K562 (cell line): ENCODE measurements around the gene NIPAL3. TPM values are rescaled to one million over a fixed set of nuclear protein-coding genes. Genes with fewer than 3 reads are reported as not detected.

Experiments
- ATAC-seq: fragments of 200-7000 bp; cut with Tn5 transposase; 3 replicates; pipeline ENCODE4 v1.9.1; 2020; ENCODE audit warnings: moderate library complexity
- BruUV-seq: library from RNA; stranded (reverse); fragments of 400-500 nt; replicated peaks from 2 replicates; lab custom pipeline; 2021; lab: Mats Ljungman, UMichigan
- CTCF ChIA-PET: fragments of 300-600 bp; formaldehyde crosslinking; extraction: SDS; loops from one replicate; lab custom pipeline; 2021; ENCODE audit warnings: low intra/inter-chr PET ratio; lab: Yijun Ruan, JAX
- POLR2A ChIA-PET: fragments of 300-600, 350-650 bp; sonication (Branson Sonifier 250); formaldehyde crosslinking; extraction: SDS; loops from one replicate; lab custom pipeline; 2021; ENCODE audit warnings: antibody characterized with exemption, inconsistent platforms; lab: Yijun Ruan, JAX
- DNase-seq, 4 experiments: peaks; one replicate each; pipeline versions ENCODE4 v3.0.0 to v3.0.0-alpha.2; 2011 to 2018; ENCODE audit warnings: low spot score in 3 of 4, mixed read lengths in 3 of 4; ENCODE audit errors: extremely low read depth in 1 of 4
- FAIRE-seq: peaks from 2 replicates; lab custom pipeline; 2011; peaks lifted over from hg19 to GRCh38; lab: Jason Lieb, UNC
- H2AFZ ChIP-seq: 2 replicates; pipeline ENCODE4 v1.6.0; 2011; ENCODE audit warnings: low read depth, low read length, control low read depth, inconsistent platforms
- H3K27ac ChIP-seq: fragments of 200-600 bp; 3 replicates; pipeline ENCODE4 v1.8.0; 2011; ENCODE audit warnings: low read depth, mild to moderate bottlenecking, control low read depth, inconsistent platforms, low read length, moderate library complexity, mixed read lengths; ENCODE audit errors: extremely low read depth
- H3K27me3 ChIP-seq, 2 experiments: fragments of 300-600 bp in 1 of 2; 2 replicates in 1 of 2; 3 replicates in 1 of 2; pipeline versions ENCODE4 v1.6.0 to v1.8.0; 2011; ENCODE audit warnings: inconsistent platforms in 2 of 2, low read length in 2 of 2, mild to moderate bottlenecking in 1 of 2, mixed read lengths in 1 of 2, moderate library complexity in 1 of 2; ENCODE audit not compliant: control insufficient read depth in 2 of 2, insufficient read depth in 2 of 2
- H3K36me3 ChIP-seq: fragments of 300-600 bp; 3 replicates; pipeline ENCODE4 v1.8.0; 2011; ENCODE audit warnings: mild to moderate bottlenecking, low read length, inconsistent platforms; ENCODE audit not compliant: control insufficient read depth, insufficient read depth
- H3K4me1 ChIP-seq, 2 experiments: fragments of 200-600 bp in 1 of 2; replicated peaks in 1 of 2; 2 replicates in 1 of 2; 3 replicates in 1 of 2; pipeline versions ENCODE4 v1.5.1 to v1.8.0; 2011; ENCODE audit warnings: inconsistent platforms in 2 of 2, low read length in 2 of 2, mild to moderate bottlenecking in 1 of 2, mixed read lengths in 1 of 2, moderate library complexity in 1 of 2; ENCODE audit not compliant: control insufficient read depth in 2 of 2, insufficient read depth in 2 of 2
- H3K4me2 ChIP-seq: 2 replicates; pipeline ENCODE4 v1.6.1; 2011; ENCODE audit warnings: low read length, control low read depth, inconsistent platforms, mixed read lengths; ENCODE audit not compliant: insufficient read depth
- H3K4me3 ChIP-seq: fragments of 200-600 bp; sonication (generic), shearing (Covaris generic); 2 replicates; pipeline ENCODE4 v1.5.1; 2016; ENCODE audit warnings: control low read depth, inconsistent platforms
- H3K79me2 ChIP-seq: fragments of 200-600 bp; 3 replicates; pipeline ENCODE4 v1.8.0; 2011; ENCODE audit warnings: low read length, inconsistent platforms; ENCODE audit not compliant: control insufficient read depth, insufficient read depth
- H3K9ac ChIP-seq, 2 experiments: 2 replicates each; pipeline versions ENCODE4 v1.6.0 to v1.6.1; 2011; ENCODE audit warnings: low read depth in 2 of 2, low read length in 2 of 2, control low read depth in 1 of 2, inconsistent platforms in 1 of 2, mild to moderate bottlenecking in 1 of 2, mixed read lengths in 1 of 2; ENCODE audit not compliant: insufficient read depth in 1 of 2
- H3K9me1 ChIP-seq: one replicate; pipeline ENCODE4 v1.6.0; 2011; ENCODE audit warnings: inconsistent platforms, mild to moderate bottlenecking, low read length, moderate library complexity; ENCODE audit not compliant: control insufficient read depth, insufficient read depth
- H3K9me3 ChIP-seq: replicated peaks from 2 replicates; pipeline ENCODE4 v1.5.1; 2011; ENCODE audit warnings: low read depth, low read length, inconsistent platforms; ENCODE audit not compliant: control insufficient read depth, insufficient read depth
- H4K20me1 ChIP-seq: replicated peaks from 2 replicates; pipeline ENCODE4 v1.6.1; 2011; ENCODE audit warnings: low read length, inconsistent platforms, mixed read lengths; ENCODE audit not compliant: control insufficient read depth, insufficient read depth
- E2F3 ChIP-seq: fragments of 250-450 bp; sonication (Bioruptor Pico); IDR thresholded peaks from 2 replicates; pipeline ENCODE4 v1.4.0; 2020; ENCODE audit warnings: mild to moderate bottlenecking
- FOS ChIP-seq: IDR thresholded peaks from 3 replicates; pipeline ENCODE4 v1.6.1; 2011; ENCODE audit not compliant: insufficient read length; ENCODE audit errors: extremely low read depth
- FOXJ2 ChIP-seq: fragments of 200-800 bp; sonication (Bioruptor generic); IDR thresholded peaks from 2 replicates; pipeline ENCODE4 v1.6.1; 2016; ENCODE audit warnings: missing genetic modification characterization, missing compliant biosample characterization
- FOXP1 ChIP-seq: sonication (generic); formaldehyde crosslinking; IDR thresholded peaks from 2 replicates; pipeline ENCODE4 v1.8.0; 2022; ENCODE audit warnings: mild to moderate bottlenecking, missing genetic modification reagents
- KLF16 ChIP-seq: IDR thresholded peaks from 2 replicates; pipeline ENCODE4 v1.6.1; 2016; ENCODE audit warnings: antibody characterized with exemption
- NFE2 ChIP-seq: IDR thresholded peaks from 2 replicates; pipeline ENCODE4 v1.6.1; 2014; ENCODE audit warnings: antibody characterized with exemption, low read depth
- SMARCA5 ChIP-seq: fragments of 450-650 bp; IDR thresholded peaks from 2 replicates; pipeline ENCODE4 v1.6.1; 2016
- SRF ChIP-seq, 2 experiments: fragments of 250-450, 450-650 bp in 1 of 2; sonication (Bioruptor Pico) in 1 of 2; sonication (generic) in 1 of 2; formaldehyde crosslinking; IDR thresholded peaks; 2 replicates each; pipeline versions ENCODE4 v1.5.0 to v1.5.1; 2020 to 2022; ENCODE audit warnings: mild to moderate bottlenecking in 1 of 2, missing genetic modification reagents in 1 of 2
- ZBTB12 ChIP-seq: fragments of 250-450 bp; sonication (Bioruptor Pico); IDR thresholded peaks from 2 replicates; pipeline ENCODE4 v1.4.0; 2020
- ZBTB2 ChIP-seq: fragments of 450-650 bp; IDR thresholded peaks from 2 replicates; pipeline ENCODE4 v1.6.1; 2016; ENCODE audit warnings: antibody characterized with exemption
- ZBTB34 ChIP-seq: fragments of 250-450 bp; sonication (Bioruptor Pico); IDR thresholded peaks from 2 replicates; pipeline ENCODE4 v1.8.0; 2021; ENCODE audit warnings: mild to moderate bottlenecking, moderate library complexity
- ZNF274 ChIP-seq: IDR thresholded peaks from 2 replicates; pipeline ENCODE4 v1.6.1; 2011; ENCODE audit warnings: low read depth, mild to moderate bottlenecking, low read length, moderate library complexity, borderline replicate concordance
- ZNF583 ChIP-seq: fragments of 250-450 bp; sonication (Bioruptor Pico); IDR thresholded peaks from 2 replicates; pipeline ENCODE4 v1.4.0; 2020
- WGBS: fragments of 100-300 bp; shearing (Covaris generic); methylation state at CpG from one replicate; pipeline ENCODE4 v1.1.6; 2016; ENCODE audit warnings: low coverage, mixed read lengths; ENCODE audit not compliant: insufficient coverage; ENCODE audit errors: missing lambda C conversion rate; 5-methylcytosine and 5-hydroxymethylcytosine counted together
- in situ Hi-C: fragments of 300-500 bp; cut with MboI; formaldehyde crosslinking; loops from 4 replicates; pipeline ENCODE4 v1.15.0; 2018; ENCODE audit warnings: inconsistent platforms, mixed read lengths
- intact Hi-C: fragments of 100-400 bp; cut with micrococcal nuclease; formaldehyde crosslinking; loops from 2 replicates; pipeline ENCODE4 v1.14.2; 2022
- polyA plus RNA-seq, 8 experiments: library from polyadenylated mRNA; depleted of rRNA in 4 of 8; stranded (reverse) in 5 of 8; unstranded in 3 of 8; fragments of >200 nt; fragmentation: Nextera tagmentation in 2 of 8; fragmentation: Illumina TruSeq in 1 of 8; extraction: Ambion mirVana in 2 of 8; extraction: Trizol in 1 of 8; gene quantifications; 2 replicates each; pipeline versions ENCODE4 v1.2.1 to v1.2.3, GENCODE V29; 2011 to 2014; ENCODE audit warnings: inconsistent platforms in 1 of 8, missing spikeins in 1 of 8
- total RNA-seq, 7 experiments: library from RNA; depleted of rRNA in 6 of 7; stranded (reverse); fragments of >200 nt in 6 of 7; fragmentation: Illumina TruSeq in 2 of 7; extraction: Trizol in 2 of 7; gene quantifications; 2 replicates each; pipeline versions ENCODE4 v1.2.1 to v1.2.3, GENCODE V29; 2011 to 2021; ENCODE audit warnings: low replicate concordance in 1 of 7
- TF ChIP-seq, protein P1 (sequence below): fragments of 450-650 bp; formaldehyde crosslinking; IDR thresholded peaks from 2 replicates; pipeline ENCODE4 v1.4.0; 2022; ENCODE audit warnings: missing genetic modification characterization
- TF ChIP-seq, protein P2 (sequence below): sonication (generic); formaldehyde crosslinking; IDR thresholded peaks from 2 replicates; pipeline ENCODE4 v1.8.0; 2023; ENCODE audit warnings: mild to moderate bottlenecking, missing genetic modification reagents

NIPAL3 gene
- total and polyA plus RNA-seq, 9 of the 15 experiments (the other 6 are each of a cell fraction or from before 2014, with no cell fraction given), result 10.5 to 26.3 (median 16.0) TPM

- Histone ChIP-seq H3K9me1 (no peaks in the 10 kb centered on the region), H3K79me2 (no peaks in the 10 kb centered on the region), H3K9ac (no peak overlapping the region), H3K27ac (no peak overlapping the region), H2AFZ (no peak overlapping the region), H4K20me1 (no peaks in the 10 kb centered on the region; the same call in 1 of the 2 replicates), H3K4me1 (no peaks in the 10 kb centered on the region), H3K27me3 (peaks cover 0 to 17% of the 10 kb centered on the region in 2 experiments; a peak in 3 of 5 replicates), H3K4me3 (no peak overlapping the region), H3K9me3 (no peaks in the 10 kb centered on the region), H3K4me2 (no peak overlapping the region), H3K36me3 (no peaks in the 10 kb centered on the region)
- ChIA-PET POLR2A (interaction anchor here (0.6 to 1.4 kb wide), 3 partner anchors 187 to 508 kb away, joined by 3 read pairs; partner anchors contain the start of gene IFNLR1), CTCF (interaction anchor here (1.1 kb wide), 1 partner anchor 184 kb away, joined by 6 read pairs; no protein-coding TSS in a partner anchor)
- WGBS, result 23% methylated on average over 9 of the region's 9 CpGs
- no peak for DNase-seq
- BruUV-seq, result no TSS peak
- intact Hi-C loops (no loop called here), in situ Hi-C loops (no loop called here)
- FAIRE-seq, result no peak
- no peak for ATAC-seq
- no peak for TF ChIP-seq SMARCA5
- TF ChIP-seq FOS, result no peak
- TF ChIP-seq ZBTB12 (CRISPR knock-in tag), result no peak
- TF ChIP-seq SRF (CRISPR knock-in tag; IDR thresholded peaks at IDR 0.05), result no peak
- no peak for TF ChIP-seq KLF16
- TF ChIP-seq, protein P1, sequence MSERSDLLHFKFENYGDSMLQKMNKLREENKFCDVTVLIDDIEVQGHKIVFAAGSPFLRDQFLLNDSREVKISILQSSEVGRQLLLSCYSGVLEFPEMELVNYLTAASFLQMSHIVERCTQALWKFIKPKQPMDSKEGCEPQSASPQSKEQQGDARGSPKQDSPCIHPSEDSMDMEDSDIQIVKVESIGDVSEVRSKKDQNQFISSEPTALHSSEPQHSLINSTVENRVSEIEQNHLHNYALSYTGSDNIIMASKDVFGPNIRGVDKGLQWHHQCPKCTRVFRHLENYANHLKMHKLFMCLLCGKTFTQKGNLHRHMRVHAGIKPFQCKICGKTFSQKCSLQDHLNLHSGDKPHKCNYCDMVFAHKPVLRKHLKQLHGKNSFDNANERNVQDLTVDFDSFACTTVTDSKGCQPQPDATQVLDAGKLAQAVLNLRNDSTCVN (CRISPR knock-in tag), result no peak
- no peak for TF ChIP-seq NFE2
- no peak for TF ChIP-seq FOXJ2 (tag)
- TF ChIP-seq ZBTB34, result no peak
- TF ChIP-seq ZNF274, result no peak
- TF ChIP-seq, protein P2, sequence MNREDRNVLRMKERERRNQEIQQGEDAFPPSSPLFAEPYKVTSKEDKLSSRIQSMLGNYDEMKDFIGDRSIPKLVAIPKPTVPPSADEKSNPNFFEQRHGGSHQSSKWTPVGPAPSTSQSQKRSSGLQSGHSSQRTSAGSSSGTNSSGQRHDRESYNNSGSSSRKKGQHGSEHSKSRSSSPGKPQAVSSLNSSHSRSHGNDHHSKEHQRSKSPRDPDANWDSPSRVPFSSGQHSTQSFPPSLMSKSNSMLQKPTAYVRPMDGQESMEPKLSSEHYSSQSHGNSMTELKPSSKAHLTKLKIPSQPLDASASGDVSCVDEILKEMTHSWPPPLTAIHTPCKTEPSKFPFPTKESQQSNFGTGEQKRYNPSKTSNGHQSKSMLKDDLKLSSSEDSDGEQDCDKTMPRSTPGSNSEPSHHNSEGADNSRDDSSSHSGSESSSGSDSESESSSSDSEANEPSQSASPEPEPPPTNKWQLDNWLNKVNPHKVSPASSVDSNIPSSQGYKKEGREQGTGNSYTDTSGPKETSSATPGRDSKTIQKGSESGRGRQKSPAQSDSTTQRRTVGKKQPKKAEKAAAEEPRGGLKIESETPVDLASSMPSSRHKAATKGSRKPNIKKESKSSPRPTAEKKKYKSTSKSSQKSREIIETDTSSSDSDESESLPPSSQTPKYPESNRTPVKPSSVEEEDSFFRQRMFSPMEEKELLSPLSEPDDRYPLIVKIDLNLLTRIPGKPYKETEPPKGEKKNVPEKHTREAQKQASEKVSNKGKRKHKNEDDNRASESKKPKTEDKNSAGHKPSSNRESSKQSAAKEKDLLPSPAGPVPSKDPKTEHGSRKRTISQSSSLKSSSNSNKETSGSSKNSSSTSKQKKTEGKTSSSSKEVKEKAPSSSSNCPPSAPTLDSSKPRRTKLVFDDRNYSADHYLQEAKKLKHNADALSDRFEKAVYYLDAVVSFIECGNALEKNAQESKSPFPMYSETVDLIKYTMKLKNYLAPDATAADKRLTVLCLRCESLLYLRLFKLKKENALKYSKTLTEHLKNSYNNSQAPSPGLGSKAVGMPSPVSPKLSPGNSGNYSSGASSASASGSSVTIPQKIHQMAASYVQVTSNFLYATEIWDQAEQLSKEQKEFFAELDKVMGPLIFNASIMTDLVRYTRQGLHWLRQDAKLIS (CRISPR knock-in tag), result no peak
- no peak for TF ChIP-seq FOXP1
- no peak for TF ChIP-seq ZNF583 (CRISPR knock-in tag)
- no peak for TF ChIP-seq ZBTB2
- TF ChIP-seq E2F3, result no peak
Measured at GRCh38 chr1:24386241-24386640, 29.4 kb upstream of the NIPAL3 start.
